IPS DF 19.7 (cell line): ENCODE measurements around the gene PIGL.
"Not testable (repeated sequence)": the region's sequence is repeated elsewhere in the genome, so short reads cannot be mapped to it uniquely, and the experiment has no call there.

Experiments used
- DNase-seq: peaks from one replicate; pipeline ENCODE4 v3.0.0-alpha.2; 2013; ENCODE audit warnings: low read depth, low spot score

The PIGL gene

DNA sequence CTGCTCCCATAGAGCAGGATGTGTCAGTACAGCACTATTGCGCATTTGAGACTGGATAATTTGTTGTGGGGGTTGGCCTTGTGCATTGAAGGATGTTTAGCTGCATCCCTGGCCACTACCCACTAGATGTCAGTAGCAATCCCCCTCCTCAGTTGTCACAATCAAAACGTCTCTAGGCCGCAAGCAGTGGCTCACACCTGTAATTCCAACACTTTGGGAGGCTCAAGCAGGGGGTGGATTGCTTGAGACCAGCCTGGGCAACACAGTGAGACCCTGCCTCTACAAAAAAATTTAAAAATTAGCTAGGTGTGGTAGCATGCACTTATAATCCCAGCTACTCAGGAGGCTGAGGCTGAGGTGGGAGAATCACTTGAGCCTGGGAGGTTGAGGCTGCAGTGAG, 87.8 kb downstream of the PIGL start:
- DNase-seq, result no peak

DNA sequence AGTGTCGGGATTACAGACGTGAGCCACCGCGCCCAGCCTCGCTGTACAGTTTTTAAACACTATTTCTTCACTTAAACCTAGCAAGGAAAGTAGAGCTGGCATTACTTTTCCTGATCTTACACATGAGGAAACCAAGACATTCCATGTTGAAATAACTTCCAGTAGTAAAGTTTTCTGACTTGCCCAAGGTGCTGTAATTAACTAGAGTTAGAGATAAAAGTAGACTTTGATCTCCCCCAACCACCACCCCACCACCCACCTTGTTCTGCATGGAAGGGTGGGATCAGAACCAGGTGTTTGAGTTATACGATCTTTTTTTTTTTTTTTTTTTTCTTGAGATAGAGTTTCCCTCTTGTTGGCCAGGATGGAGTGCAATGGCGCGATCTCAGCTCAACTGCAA, 89.2 kb downstream of the PIGL start:
- DNase-seq, result no peak

DNA sequence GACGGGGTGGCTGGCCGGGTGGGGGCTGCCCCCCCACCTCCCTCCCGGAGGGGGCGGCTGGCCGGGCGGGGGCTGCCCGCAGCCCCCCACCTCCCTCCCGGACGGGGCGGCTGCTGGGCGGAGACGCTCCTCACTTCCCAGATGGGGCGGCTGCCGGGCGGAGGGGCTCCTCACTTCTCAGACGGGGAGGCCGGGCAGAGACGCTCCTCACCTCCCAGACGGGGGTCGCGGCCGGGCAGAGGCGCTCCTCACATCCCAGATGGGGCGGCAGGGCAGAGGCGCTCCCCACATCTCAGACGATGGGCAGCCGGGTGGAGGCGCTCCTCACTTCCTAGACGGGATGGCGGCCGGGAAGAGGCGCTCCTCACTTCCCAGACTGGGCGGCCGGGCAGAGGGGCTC, 95.1 kb downstream of the PIGL start:
- not testable (repeated sequence) for DNase-seq

DNA sequence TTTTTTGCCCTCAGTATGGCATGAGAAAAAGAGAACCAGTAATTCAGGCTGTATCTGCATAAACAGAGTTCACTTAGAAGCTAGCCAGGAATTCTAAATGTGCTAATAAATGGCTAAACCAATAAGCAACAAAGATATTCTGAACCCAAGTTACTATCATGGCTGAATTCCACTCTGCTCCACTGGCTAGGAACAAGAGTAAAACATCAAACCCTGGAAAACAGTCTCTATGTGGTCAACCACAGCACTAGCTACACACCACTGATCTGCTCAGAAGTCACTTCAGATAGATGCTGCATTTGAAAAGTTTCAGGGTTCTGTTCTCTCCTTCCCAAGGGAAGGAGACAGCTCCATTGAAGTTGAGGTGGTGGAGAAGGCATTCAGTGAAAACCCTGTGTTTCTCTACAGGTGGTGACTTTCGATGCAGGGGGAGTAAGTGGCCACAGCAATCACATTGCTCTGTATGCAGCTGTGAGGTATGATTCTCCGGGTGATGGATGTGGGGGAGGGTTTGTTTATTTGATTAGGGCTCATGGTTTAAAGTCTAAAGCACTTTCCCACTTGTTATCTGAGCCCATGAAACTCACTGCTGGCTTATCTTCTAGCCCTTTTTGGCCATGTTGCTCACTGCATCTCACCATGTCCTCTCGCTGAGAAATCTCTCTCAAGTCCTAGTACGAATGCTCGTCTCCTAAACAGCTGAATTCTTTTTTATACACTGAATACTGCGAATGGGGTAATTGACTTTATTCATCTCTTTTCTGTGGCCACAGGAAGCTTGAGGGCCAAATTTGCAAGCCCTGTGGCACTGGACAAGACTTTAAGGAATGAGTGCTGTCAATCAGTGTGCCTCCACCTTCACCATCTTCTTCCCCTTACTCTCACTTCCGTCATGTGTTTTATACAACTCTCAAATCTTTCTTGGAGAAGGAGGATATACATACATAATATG, 96.4 kb downstream of the PIGL start:
- DNase-seq, result no peak

DNA sequence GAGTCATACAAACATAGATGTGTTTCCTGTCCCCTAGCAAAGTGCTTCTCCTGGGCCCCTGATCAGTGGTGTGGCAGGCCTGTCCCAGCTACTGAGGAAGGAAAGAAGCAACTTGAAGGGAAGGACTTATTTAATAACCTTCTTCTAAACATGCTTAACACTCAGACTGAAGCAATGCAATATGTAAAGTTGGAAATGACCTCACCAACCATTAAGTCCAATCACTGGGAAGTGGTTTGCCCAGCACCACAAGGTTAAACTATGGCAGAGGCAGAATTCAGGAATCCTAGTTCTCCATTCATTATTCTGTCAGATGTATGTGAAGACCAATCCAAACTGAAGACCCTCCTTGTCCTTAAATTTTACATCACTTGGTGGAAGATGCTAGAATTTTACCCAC, 97.2 kb downstream of the PIGL start:
- DNase-seq, result no peak

DNA sequence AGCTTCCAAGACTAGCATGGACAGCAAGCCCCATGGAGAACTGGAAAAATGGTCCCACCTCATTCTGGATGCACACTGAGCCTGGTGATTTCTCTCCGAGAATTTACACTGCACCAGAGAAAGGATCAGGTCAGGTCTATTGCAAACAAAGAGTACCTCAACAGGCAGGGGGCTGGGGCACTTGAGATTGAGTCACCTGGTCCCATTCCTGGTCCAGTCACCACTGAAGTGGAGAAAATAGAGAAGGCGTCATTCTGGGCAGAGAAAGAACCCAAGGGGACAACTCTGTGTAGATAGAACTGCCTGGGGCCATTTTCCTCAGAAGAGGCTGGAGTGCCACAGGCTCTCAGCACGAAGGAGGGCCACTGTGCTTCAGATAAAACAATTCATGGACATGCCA, 97.8 kb downstream of the PIGL start:
- no peak for DNase-seq

DNA sequence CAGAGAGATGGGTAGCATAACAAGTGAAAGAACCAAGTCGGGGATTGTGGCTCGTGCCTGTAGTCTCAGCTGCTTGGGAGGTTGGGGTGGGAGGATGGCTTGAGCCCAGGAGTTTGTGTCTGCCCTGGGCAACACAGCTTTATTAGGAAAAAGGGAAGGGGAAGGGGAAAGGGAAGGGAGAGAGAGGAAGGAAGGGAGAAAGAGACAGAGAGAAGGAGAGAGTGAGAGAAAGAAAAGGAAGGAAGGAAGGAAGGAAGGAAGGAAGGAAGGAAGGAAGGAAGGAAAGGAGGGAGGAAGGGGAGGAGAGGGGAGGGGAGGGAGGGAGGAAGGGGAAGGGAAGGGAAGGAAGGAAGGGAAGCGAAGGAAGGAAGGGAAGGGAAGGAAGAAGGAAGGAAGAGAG, 103.0 kb downstream of the PIGL start:
- no peak for DNase-seq

DNA sequence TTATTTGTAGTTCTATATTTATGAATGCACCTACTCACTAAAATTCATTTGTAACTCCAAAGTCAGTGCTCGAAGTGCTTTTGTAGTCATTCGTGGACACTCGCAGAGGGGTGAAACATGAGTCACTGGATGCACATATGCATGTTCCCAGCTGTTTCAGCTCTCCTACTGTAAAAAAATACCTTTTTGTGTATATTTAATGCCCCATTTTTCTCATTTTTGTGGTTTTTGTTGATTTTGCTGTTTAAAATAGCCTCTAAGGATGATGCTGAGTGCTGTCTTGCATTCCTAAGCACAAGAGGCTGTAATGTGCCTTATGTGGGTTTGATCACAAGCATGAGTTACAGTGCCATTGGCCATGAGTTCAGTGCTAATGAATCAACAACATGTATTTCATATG, 105.6 kb downstream of the PIGL start:
- DNase-seq, result no peak

DNA sequence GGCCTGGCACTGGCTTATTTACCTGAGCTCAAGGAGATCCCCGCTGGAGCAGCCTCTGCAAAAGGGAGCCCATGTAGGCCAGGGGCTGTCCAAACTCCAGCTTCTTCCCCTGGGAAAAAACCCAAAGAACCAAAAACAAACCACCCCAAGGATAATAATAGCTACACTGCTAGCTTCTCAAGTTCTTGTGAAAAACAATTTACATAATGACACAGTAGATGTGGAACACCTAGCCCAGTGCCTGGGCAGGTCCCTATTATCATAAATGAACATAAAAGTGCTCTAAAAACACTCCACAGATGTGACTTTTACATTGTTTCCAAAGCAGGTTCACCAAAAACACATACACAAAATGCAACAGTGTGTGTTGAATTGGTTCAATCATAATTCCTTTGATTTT, 109.0 kb downstream of the PIGL start:
- no peak for DNase-seq

DNA sequence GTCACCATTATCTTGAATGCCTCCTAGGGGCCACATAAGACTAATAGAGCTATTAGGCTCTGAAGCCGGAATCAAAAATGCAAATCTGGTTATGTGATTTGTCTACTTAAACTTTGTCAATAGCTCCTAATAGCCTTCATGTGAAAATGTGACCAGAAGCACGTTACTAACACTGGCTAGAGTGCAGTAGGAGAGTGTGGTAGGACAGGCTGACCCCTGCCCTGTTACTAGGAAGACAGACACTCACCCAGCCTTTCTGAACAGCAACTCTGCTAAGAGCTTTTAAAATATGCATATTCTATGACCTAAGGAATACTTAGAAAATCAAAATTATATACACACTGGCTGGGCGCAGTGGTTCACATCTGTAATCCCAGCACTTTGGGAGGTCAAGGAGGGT, 110.0 kb downstream of the PIGL start:
- no peak for DNase-seq

DNA sequence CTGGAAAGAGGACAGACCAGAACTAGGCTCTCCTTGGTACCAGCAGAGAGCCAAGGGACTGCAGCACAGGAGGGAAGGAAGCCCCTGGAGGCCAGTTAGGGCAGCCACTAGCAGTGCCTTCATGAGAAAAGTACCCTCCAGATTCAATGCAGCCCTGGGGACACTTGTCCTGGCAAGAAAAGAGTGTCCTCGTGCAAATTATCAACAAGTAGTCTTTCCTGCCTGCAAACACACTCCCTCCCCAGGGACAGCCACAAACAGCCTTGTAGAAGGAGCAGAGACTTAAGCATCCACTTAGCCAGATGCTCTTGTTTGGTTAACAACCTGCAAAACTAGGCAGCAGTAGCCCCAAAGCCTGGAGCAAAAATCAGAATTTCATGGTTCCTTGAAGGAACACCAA, 112.0 kb downstream of the PIGL start:
- DNase-seq, result no peak

DNA sequence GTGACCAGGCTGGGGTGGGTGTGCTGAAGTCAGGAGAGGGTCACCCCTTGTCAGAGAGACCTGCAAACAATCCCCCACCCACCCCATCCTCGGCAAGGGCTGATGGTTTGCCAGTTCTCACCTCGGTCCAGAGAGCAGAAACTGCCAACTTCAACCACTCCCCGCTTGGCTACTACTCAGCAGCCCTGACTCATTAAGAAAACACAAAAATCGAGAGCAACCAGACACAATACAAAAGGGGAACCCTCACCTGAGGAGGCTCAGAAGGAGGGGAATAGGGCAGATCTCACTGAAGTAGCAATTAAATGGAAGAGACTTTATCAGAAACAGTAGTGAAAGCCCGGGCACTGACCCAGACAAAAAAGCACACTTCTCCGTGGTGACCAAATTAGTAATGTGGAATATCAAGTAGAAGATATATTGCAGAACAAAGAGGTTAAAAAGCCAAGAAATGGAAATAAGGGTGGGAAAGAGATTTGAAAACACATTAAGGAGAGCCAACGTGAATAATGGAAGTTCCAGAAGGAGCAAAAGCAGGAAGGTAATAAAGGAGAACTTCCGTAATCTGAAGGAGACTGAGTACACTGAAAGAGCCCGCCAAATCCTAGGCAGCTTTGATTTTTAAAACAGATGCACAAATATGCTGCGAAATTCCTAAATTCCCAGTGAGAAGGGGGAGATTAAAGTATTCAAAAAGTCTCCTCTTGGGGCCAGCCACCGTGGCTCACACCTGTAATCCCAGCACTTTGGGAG, 112.7 kb downstream of the PIGL start:
- DNase-seq, result no peak

DNA sequence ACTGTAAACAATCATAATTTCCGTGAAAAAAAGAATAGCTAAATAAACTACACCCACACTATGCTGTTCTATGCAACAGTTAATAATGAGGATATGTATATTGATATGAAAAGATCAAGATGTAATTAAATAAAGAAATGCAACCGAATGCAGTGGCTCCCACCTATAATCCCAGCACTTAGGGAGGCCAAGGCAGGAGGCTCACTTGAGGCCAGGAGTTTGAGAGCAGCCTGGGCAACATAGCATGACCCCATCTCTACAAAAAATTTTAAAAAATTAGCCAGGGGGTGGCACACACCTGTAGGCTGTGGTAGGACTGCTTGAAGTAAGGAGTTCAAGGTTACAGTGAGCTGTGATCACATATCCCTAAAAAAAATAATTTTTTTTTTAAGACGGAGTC, 121.4 kb downstream of the PIGL start:
- no peak for DNase-seq

DNA sequence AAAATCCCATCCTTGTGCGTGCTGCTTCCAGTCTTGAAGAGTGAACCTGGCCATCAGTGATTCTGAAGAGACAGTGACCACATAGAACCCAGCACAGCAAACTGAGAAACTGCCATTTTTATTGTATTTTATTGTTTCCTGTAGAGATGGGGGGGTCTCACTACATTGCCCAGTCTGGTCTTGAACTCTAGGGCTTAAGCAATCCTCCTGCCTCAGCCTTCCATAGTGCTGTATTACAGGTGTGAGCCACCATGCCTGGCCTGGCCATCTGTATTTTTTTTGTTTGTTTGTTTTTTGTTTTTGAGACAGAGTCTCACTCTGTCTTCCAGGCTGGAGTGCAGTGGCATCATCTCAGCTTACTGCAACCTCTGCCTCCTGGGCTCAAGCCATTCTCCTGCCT, 122.4 kb downstream of the PIGL start:
- DNase-seq, result no peak

DNA sequence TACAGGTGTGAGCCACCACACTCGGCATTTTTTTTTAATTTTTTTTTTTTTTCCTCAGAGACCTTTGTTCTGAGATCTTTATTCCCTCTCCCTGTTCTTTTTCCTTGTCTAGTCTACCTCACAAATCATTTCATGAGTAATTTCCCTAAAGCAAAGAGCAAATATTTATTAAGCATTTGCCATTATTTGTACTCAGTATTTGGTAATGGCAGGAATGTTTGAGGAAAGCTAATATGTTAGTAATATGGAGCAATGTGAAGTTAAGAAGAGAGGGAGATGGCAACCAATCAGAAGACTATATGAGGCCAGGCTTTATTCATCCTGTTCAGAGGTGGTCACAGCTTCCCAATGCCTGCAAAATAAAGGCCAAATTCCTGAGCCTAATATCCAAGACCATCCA, 122.9 kb downstream of the PIGL start:
- no peak for DNase-seq

DNA sequence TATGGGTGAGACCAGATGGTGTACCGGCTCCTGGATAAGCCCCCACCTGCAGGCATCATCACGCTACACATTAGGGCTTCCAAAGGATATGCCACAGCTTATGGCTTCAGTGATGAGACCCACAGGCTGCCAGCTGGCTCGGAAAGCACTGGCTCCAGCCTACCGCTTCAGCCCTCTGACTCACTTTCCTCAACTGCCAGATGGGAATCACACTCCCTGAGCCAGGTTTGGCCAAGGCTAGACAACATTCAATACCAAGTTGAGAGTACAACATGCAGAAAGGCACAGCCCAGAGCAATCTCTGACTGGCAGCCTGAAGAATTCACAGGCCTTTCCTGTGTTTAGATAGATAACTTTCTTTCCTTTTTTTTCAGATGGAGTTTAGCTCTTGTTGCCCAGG, 126.0 kb downstream of the PIGL start:
- no peak for DNase-seq

DNA sequence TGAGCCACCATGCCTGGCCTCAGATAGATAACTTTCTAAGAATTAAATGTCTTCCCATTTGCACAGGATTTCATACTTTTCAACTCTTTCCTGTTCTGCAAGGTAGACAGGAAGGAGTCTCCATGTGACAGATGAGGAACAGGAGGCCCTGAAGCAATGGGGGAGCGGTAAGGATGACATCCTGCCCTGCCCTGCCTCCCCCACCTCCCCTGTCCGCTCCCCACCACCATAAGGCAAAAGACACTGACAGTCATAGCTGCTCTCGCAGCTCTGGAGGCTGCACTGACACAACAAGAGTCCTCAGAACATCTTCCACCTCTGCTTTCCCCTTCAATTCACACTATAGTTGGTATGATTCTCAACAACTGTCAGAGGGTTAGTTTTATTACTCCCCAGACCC, 126.6 kb downstream of the PIGL start:
- no peak for DNase-seq

DNA sequence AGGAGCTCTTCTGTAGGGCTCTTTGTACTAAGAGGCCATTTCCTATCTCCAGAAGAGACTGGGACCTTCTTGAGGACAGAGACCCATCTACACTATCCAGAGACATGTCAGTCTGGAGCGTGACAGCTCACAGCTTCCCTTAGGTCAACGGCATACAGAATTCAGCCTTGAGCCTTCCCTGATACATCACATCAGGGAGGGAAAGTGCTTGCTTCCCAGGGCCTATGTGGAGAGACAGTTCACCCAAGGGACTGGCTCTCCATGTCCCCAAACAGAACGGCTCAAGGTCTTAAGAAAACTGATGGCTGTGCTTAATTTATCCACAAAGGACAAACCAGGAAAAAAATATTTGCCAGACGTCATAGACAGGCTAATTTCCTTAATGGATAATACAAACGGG, 128.6 kb downstream of the PIGL start:
- DNase-seq, result no peak

DNA sequence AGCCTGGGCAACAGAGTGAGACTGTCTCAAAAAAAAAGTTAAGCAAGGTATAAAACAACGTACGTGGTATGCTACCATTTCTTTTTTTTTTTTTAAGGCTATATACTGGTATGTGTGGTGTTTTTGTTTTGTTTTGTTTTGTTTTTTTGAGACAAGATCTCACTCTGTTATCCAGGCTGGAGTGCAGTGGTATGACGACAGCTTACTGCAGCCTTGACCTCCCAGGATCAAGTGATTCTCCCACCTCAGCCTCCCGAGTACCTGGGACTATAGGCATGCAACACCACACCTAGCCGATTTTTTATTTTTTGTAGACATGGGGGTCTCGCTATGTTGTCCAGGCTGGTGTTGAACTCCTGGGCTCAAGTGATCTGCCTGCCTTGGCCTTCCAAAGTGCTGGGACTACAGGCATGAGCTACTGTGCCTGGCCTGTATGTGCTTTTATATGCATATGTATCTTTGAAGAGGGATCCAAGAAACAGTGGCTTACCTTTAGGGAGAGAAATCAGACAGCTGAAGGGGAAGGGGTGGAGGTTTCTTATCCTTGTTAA, 129.8 kb downstream of the PIGL start:
- no peak for DNase-seq

DNA sequence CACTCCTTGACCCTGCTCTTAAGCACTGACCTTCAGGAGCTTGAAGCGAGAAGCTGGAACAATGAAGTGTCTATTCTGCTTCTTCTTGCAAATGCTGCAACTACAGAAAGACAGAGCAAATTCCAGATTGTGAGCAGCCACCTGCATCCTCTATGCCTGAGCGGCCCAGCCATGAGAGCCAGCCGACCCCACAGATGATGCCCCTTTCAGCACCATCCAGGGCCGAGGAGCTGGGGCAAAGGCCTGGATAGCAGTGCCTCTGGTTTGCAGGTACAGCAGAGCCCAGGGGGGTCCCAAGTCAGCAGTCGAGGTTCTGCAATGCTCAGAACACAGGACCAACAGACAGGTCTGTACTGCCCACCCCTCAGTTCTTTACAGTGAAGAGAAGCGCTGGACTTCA, 131.6 kb downstream of the PIGL start:
- no peak for DNase-seq

DNA sequence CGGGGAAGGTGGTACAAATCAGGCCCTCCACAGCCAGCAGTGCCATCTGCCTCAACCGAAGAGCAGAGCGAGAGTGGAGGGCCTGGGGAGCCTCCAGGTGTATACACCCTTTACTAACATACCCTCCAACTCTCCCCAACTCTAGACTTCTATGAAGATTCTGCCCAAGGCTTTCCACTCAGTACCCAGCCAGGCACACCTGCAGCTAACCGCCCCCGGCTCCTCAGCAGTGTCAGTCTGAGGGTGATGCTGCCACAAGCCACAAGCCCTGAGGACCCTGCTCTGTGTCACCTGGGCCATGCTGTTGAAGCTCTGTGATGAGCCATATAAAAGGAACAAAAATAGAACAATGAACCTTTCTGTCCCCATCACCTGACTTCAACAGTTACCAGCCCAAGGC, 132.4 kb downstream of the PIGL start:
- DNase-seq, result no peak

DNA sequence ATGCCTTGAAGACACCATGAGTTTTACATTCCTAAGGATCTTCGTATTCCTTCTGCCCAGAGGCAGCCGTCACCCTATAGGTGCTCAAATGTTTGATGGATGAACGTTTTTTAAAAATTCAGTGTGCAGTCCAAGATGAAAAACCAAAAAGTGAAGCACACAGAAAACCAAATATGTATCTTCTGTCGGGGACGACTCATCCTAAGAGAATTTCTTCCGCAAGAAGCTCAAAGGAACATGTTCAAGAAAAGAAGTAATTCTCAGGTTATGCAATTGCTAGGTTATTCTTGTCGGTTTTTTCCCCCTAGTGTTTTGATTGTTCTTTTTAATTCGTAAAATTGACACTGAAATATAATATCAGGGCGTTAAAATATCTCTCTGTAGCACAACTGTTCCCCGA, 134.8 kb downstream of the PIGL start:
- no peak for DNase-seq

DNA sequence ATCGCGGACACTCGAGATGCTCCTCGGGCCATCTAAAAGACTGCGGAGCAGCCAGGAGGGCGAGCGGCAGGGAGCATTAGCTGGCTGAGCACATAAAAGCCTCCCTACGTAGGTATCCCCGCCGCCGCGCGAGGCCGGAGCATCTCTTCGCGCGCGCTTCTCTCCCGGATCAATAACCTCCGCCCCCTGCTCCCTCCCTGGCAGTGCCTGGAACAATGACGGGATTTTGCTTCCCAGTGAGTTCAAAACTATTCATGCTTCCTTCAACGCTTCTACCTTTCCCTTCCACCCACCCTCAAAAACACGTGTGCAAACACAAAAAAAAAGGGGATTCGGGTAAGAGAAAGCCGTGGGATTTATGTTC, 135.3 kb downstream of the PIGL start:
- DNase-seq, result no peak
